ENCODE measurements around the gene PTK7. TPM values are rescaled to one million over a fixed set of nuclear protein-coding genes. Genes with fewer than 3 reads are reported as not detected.

Gene PTK7
- total RNA-seq, 1 donor from 2014 or later = 26.8 TPM

DNA sequence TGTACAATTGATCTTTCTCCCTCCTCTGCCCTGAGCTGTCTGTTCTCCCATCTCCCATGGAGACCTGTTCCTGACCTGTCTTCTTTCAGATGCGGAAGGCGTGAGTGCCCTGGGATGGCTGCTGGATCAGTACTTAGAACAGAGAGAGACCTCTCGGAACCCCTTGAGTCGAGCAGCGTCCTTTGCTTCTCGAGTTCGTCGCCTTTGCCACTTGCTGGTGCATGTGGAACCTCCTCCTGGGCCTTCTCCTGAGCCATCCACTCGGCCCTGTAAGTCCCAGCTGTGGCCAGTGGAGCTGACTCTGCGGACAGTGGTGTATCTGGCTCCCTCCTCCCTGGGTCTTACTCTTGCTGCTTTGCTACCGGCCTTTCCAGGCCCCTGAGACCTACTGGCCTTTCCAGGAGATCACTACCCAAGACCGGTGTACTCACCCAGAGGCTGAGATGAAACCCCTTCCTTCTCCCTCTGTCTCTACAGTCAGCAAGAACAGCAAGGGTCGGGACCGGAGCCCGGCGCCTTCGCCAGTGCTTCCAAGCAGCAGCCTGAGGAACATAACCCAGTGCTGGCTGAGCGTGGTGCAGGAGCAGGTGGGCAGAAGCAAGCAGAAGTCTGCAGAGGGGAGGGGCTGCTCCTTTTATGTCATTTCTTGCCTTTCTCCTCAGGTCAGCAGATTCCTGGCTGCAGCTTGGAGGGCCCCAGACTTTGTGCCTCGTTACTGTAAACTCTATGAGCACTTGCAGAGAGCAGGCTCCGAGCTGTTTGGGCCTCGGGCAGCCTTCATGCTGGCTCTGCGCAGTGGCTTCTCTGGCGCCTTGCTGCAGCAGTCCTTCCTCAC, 128.4 kb downstream of the PTK7 start:
- no peak for DNase-seq (ENCODE audit: low read depth in 2 of 2)

DNA sequence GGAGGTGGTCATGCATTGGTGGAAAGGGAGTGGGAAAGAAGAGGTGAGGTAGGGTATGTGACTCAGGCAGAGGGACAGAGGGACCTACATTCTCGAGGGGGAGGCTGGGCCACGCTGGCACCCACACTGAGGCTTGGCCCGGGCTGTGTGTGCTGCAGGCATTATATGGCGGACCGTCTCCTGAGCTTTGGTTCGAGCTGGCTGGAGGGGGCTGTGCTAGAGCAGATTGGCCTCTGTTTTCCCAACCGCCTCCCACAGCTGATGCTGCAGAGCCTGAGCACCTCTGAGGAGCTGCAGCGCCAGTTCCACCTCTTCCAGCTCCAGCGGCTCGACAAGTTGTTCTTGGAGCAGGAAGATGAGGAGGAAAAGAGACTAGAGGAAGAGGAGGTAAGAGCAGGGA, 129.7 kb downstream of the PTK7 start:
- no peak for DNase-seq (ENCODE audit: low read depth in 2 of 2)

DNA sequence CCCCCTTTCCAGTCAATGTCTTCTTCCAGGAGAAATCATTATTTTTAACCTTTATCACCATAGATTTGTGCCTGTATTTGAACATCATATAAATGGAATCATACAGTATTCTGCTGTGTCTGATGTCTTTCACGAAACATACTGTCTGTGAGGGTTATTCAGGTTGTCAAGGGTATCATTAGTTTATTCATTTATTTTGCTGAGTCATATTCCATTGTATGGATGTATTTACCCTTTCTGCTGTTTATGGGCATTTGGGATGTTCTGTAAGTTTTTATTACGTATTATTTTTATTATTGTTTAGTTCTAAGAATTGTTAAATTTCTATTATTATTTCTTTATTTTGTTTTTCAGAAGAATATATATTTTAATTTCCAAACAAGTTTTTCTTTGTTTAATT, 131.2 kb downstream of the PTK7 start:
- DNase-seq (ENCODE audit: low read depth in 2 of 2) = no peak

Other genes with a start within 250 kb of the PTK7 start
- gene RPL7L1, start 196.7 kb upstream of the PTK7 start, total RNA-seq = 76.5 and 91.5 TPM in 2 replicates
- gene PTCRA, start 160.3 kb upstream of the PTK7 start, total RNA-seq = not detected in 2 replicates
- 16.6 and 38.1 TPM in 2 replicates for gene CNPY3, start 146.8 kb upstream of the PTK7 start, total RNA-seq
- under 0.01 TPM in 1 of 2 replicates, not detected in the other for gene GNMT, start 115.6 kb upstream of the PTK7 start, total RNA-seq
- gene PEX6, start 97.1 kb upstream of the PTK7 start, total RNA-seq = 6.3 and 19.2 TPM in 2 replicates
- gene PPP2R5D, start 91.7 kb upstream of the PTK7 start, total RNA-seq = 19.2 and 22.0 TPM in 2 replicates
- 33.3 and 47.0 TPM in 2 replicates for gene MEA1, start 62.4 kb upstream of the PTK7 start, total RNA-seq
- gene KLHDC3, start 62.1 kb upstream of the PTK7 start, total RNA-seq = 104 and 126 TPM in 2 replicates
- gene RRP36, start 54.7 kb upstream of the PTK7 start, total RNA-seq = 58.9 and 64.9 TPM in 2 replicates
- 15.0 and 19.4 TPM in 2 replicates for gene CUL7, start 22.5 kb upstream of the PTK7 start, total RNA-seq
- 9.4 and 11.3 TPM in 2 replicates for gene MRPL2, start 16.9 kb upstream of the PTK7 start, total RNA-seq
- gene KLC4, start 16.7 kb upstream of the PTK7 start, total RNA-seq = 13.1 and 19.2 TPM in 2 replicates
- gene SRF, start 95.0 kb downstream of the PTK7 start, total RNA-seq = 8.3 and 12.7 TPM in 2 replicates
- 11.6 and 19.6 TPM in 2 replicates for gene CUL9, start 105.9 kb downstream of the PTK7 start, total RNA-seq
- gene DNPH1, start 153.2 kb downstream of the PTK7 start, total RNA-seq = 26.8 and 50.3 TPM in 2 replicates
- gene TTBK1, start 167.2 kb downstream of the PTK7 start, total RNA-seq = under 0.01 TPM in 1 of 2 replicates, not detected in the other
- not detected in 2 replicates for gene SLC22A7, start 221.9 kb downstream of the PTK7 start, total RNA-seq
- not detected in 2 replicates for gene CRIP3, start 232.5 kb downstream of the PTK7 start, total RNA-seq

Data from lung microvascular endothelial cell (primary cell).